GM19035 (cell line): Measurements from ENCODE around the gene TM7SF2.
"Not testable (repeated sequence)": the region's sequence is repeated elsewhere in the genome, so short reads cannot be mapped to it uniquely, and the experiment has no call there.

Experiments
- ATAC-seq: cut with Tn5 transposase; IDR thresholded peaks from one replicate; pipeline ENCODE4 v1.9.1; 2021; ENCODE audit not compliant: unreplicated experiment

TM7SF2 gene

GRCh38 chr11:65114538-65115171 lies 3.0 kb downstream of the TM7SF2 start:
- no peak for ATAC-seq

GRCh38 chr11:65115361-65116082 lies 3.9 kb downstream of the TM7SF2 start:
- no peak for ATAC-seq

- no peak for ATAC-seq
Observed at GRCh38 chr11:65116370-65117205, 4.9 kb downstream of the TM7SF2 start.

GRCh38 chr11:65117206-65118096 lies 5.8 kb downstream of the TM7SF2 start, which contains the start of gene ZNHIT2:
Gene ZNHIT2, minus strand, starts transcription at chr11:65117701. Its CDS starts 48 bp downstream, at chr11:65117653.
- ATAC-seq: peak; percentile 63

DNA sequence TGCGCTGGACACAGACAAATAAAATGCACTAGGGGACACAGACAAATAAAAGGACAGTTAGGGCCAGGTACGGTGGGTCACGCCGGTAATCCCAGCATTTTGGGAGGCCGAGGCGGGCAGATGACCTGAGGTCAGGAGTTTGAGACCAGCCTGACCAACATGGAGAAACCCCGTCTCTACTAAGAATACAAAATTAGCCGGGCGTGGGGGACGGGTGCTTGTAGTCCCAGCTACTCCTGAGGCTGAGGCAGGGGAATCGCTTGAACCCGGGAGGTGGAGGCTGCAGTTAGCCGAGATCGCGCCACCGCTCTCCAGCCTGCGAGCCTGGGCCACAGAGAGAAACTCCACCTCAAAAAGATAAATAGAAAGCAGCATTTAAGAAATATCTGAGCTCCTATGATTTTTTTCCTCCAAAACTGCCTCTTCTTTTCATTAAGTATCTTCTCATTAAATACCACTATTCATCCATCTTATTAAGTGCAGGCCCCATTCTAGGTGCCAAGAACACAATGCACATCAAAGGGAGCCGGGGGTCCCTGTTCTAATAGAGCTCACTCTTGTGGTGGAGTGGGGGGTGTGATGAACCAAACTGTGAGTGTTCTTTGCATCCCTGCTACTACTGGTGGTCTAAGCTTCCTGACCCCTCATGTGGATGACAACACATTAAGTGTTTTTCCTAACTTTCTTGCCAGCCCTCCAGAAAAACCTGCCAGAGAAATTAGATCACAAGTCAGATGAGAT lies 6.6 kb downstream of the TM7SF2 start:
- ATAC-seq: no peak

- not testable (repeated sequence) for ATAC-seq
Observed at GRCh38 chr11:65118891-65119669, 7.4 kb downstream of the TM7SF2 start.

- ATAC-seq: no peak
Observed at GRCh38 chr11:65119670-65119995, 8.0 kb downstream of the TM7SF2 start.

GRCh38 chr11:65120831-65121230 lies 9.2 kb downstream of the TM7SF2 start:
- ATAC-seq: no peak

- no peak for ATAC-seq
Observed at GRCh38 chr11:65121447-65121864, 9.8 kb downstream of the TM7SF2 start.

- peak; percentile 61 for ATAC-seq
Observed at GRCh38 chr11:65121865-65122696, 10.4 kb downstream of the TM7SF2 start, which contains the start of the genes FAU and MRPL49. Gene FAU, minus strand, starts transcription at chr11:65122134. Its CDS starts 321 bp downstream, at chr11:65121813. Gene MRPL49, plus strand, starts transcription at chr11:65122321. Its CDS starts 26 bp downstream, at chr11:65122347.

- ATAC-seq: no peak
Observed at GRCh38 chr11:65124480-65125196, 13.0 kb downstream of the TM7SF2 start.

GRCh38 chr11:65125197-65126056 lies 13.8 kb downstream of the TM7SF2 start:
- no peak for ATAC-seq

GRCh38 chr11:65126624-65127274 lies 15.1 kb downstream of the TM7SF2 start:
- ATAC-seq: no peak

- no peak for ATAC-seq
Observed at GRCh38 chr11:65127473-65128181, 16.0 kb downstream of the TM7SF2 start.
